MG63 (cell line): ENCODE data around the gene DHRS3. TPM values are rescaled to one million over a fixed set of nuclear protein-coding genes. Genes with fewer than 3 reads are reported as not detected.

ENCODE experiments used
- DNase-seq: peaks from one replicate; pipeline ENCODE4 v3.0.0-alpha.2; 2020
- H3K27me3 ChIP-seq: fragments of 250-450 bp; sonication (Bioruptor Pico); 2 replicates; pipeline ENCODE4 v1.5.1; 2020; ENCODE audit warnings: mild to moderate bottlenecking, moderate library complexity
- H3K36me3 ChIP-seq: fragments of 250-450 bp; sonication (Bioruptor Pico); 2 replicates; pipeline ENCODE4 v1.5.1; 2020; ENCODE audit warnings: mild to moderate bottlenecking, moderate library complexity
- H3K4me3 ChIP-seq: fragments of 250-450 bp; sonication (Bioruptor Pico); 2 replicates; pipeline ENCODE4 v1.5.1; 2020; ENCODE audit warnings: mild to moderate bottlenecking, moderate library complexity
- H3K9me3 ChIP-seq: fragments of 250-450 bp; sonication (Bioruptor Pico); 2 replicates; pipeline ENCODE4 v1.5.1; 2020; ENCODE audit warnings: mild to moderate bottlenecking, moderate library complexity
- total RNA-seq: library from RNA; depleted of rRNA; stranded (reverse); fragments of >200 nt; shearing (Covaris generic); gene quantifications from 2 replicates; pipeline ENCODE4 v1.2.3, GENCODE V29; 2014; ENCODE audit warnings: low replicate concordance

DHRS3 gene
- total RNA-seq, 1 experiment from 2014 or later, result 317 TPM

DNA sequence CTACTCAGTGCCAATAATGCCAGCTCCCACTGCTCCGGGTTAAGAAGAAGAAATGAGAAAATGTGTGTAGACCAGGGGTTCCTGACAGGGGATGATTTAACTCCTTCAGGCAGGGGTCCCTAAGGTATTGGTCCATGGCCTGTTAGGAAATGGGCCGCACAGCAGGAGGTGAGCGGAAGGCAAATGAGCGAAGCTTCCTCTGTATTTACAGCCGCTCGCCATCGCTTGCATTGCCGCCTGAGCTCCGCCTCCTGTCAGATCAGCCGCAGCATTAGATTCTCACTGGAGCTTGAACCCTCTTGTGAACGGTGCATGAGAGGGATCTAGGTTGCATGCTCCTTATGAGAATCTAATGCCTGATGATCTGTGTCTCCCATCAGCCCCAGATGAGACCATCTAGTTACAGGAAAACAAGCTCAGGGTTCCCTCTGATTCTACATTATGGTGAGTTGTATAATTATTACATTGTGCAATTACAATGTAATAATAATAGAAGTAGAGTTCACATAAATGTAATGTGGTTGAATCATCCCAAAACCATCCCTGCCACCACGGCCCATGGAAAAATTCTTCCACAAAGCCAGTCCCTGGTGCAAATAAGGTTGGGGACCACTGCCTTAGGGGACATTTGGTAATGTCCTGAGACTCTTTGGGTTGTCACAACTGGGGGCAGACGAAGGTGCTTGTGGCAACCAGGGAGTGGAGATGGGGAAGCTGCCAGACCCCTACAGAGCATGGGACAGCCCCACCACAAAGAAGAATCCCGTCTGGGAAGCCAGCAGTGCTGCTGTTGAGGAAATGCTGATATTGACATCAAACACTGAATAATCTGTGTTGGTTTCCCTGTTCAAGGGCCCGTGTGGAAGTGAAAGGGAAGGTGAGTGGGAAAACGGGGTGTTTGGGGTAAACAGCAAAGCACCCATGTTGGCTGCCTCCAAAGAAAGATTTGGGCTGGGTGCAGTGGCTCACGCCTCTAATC is 60.8 kb downstream of the DHRS3 start:
- no peaks in the 10 kb centered on the region for H3K36me3 ChIP-seq
- no peaks in the 10 kb centered on the region for H3K9me3 ChIP-seq
- no peak overlapping the region for H3K4me3 ChIP-seq
- no peaks in the 10 kb centered on the region for H3K27me3 ChIP-seq
- DNase-seq, result no peak

DNA sequence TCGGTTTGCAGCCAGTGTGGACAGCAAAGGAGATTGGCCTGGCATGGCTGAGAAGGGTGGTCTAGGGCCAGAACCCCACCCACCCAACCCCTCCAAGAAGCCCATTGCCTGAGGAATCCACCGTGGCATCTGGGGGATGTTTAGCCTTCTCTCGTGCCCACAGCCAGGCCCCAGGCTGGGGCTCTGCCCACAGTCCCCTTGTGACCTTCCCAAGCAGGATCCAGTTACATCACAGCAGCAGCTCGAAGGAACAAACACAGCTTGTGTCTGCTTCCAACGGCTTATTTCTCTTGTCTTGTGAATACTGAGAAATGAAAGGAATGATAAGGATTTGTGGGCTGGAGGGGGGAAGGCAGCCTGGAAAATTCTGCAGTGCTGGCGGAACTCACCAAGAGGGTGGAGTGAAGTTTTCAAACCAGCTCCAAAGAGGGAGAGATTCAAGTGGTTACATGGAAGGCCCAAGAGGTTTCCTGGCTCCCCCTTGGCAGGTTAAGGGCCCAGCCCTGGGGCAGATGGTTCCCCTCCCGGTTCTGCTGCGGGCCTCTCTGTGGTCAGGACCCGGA is 61.6 kb downstream of the DHRS3 start:
- Histone ChIP-seq H3K4me3 (no peak overlapping the region), H3K27me3 (no peaks in the 10 kb centered on the region), H3K36me3 (no peaks in the 10 kb centered on the region), H3K9me3 (no peaks in the 10 kb centered on the region)
- peak; percentile 86 for DNase-seq

DNA sequence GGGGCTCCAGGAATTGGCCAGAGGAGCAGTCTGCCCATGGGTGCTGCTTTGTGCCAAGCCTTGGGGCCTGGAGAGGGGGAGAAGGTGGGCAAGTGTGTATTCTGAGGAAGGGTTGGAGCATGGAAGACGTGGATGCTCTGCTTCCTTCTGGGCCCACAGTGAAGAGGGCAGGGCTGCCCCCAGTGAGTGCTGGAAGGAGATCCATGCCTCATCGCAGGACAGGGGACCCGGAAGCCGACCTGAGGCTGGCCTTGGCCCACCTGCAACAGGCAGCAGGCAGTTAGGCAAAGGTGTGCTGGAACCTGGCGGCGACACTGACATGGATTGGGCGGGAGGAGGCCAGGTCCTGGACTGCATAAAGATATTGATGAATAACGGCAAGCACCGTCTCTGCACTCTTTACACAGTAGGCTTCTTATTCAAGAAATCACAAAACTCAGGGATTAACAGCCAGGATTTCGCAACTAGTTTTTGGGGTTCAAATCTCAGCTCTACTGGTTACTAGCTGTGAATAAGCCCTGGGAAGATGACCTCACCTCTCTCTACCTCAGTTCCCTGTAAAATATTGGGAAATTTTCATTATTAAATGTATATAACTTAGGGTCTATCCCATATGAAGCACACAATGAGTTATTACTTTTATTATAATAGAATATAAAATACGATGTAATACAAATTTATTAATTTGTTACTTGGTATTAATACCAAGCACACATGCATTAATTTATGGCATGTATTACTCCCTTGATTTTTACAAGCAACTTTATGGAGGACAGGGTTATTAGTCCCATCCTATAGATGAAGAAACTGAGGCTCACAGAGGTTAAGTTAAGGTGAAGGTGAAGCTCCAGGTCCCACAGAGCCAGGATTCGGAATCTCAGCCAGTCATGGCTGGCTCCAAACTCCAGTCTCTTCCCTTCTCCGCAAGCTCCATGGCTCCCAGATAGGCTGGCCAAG is 62.3 kb downstream of the DHRS3 start:
- DNase-seq, result no peak
- no peaks in the 10 kb centered on the region for H3K27me3 ChIP-seq
- no peak overlapping the region for H3K4me3 ChIP-seq
- no peaks in the 10 kb centered on the region for H3K36me3 ChIP-seq
- H3K9me3 ChIP-seq, result no peaks in the 10 kb centered on the region

DNA sequence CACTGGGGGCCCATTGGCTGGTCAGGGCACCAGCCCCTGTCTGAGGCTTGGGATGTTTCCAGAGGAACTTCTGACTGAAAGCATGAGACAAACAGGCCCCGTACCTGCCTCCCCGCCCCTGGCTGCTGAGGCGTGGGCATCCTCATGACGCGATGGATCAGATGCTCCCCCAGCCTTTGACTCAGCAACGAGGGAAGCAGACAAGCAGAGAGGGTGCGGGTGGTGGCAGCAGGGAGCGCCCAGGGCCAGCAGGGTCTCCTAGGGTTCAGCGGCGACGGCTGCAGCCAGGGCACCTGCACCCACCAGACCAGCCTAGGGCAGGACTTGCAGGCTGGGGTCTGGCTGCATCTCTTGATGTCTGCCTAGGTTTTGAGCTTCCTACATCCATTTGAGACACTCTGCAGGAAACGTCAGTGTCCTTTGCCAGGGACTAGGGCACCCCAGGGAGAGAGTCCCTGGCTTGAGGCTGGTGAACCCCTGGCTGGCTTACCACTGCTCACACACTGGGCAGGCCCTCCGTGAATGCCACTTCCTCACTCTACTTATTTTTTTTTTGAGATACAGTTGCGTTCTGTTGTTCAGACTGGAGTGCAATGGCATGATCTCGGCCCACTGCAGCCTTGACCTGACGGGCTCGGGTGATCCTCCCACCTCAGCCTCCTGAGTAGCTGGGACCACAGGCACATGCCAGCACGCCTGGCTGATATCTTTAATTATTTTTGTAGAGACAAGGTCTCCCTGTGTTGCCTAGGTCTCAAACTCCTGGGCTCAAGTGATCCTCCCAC is 63.3 kb downstream of the DHRS3 start:
- Histone ChIP-seq H3K36me3 (no peaks in the 10 kb centered on the region), H3K9me3 (no peaks in the 10 kb centered on the region), H3K4me3 (no peak overlapping the region), H3K27me3 (no peaks in the 10 kb centered on the region)
- no peak for DNase-seq

DNA sequence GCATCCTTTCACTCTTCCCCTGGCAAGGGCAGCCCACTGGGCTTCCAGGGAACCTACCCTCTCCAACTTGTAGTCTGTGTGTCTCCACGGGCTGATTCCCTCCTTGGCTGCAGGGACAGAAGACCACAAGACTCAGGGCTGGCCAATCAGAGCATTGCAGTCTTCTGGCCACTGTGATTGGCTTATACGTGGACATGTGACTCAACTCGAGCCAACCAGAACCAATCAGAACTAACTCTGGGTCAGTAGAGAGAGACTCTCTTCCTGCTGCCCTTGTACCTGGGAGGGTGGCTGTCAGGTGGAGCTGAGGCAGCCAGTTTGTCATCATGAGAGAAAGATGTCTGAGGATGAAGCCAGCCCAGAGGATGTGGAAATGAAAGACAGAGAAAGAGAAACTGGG is 64.0 kb downstream of the DHRS3 start:
- H3K36me3 ChIP-seq, result no peaks in the 10 kb centered on the region
- peak; percentile 52 for DNase-seq
- no peaks in the 10 kb centered on the region for H3K27me3 ChIP-seq
- H3K9me3 ChIP-seq, result no peaks in the 10 kb centered on the region
- no peak overlapping the region for H3K4me3 ChIP-seq

DNA sequence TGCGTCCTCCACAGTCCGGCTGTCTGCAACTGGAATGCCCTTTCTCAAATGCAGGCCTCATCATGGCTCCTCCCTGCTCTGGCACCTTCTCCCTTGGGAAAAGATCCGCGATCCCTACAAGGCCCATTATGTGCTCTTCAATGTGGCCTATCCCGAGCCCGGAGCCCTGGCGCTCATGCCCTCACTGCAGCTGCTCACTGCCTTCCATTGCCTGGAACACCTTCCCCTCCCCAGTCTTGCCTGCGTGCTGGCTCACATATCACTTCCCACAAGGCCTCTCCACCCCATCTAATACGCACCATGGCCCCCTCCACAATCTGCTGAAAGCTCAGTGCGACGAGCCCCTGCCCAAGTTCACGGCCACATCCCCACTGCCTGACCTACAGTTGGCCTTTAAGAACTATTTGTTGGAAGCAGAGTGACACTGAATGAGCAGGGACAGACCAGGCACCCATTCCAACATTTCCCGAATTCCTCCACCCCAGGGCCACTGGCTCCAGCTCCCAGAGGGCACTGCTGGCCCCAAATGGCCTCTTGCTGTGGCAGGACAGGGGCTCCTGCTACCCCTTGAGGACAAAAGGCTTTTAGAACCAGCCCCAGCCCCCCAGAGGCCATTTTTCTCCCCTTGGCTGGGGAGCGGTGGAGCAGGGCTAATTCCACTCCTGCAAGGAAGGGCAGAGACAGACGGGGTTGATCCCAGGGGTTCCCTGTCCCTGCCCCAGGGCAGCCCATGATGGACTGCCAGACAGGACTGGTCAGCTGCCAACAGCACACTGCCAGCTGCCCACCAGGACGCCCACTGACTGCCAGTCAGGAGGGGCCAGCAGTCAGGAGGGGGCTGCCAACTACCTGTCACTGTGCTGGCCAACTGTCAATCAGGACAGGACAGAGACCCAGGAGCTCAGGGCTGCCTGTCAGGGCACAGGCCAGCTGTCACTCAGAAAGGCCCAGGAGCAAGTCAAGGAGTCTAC is 64.8 kb downstream of the DHRS3 start:
- Histone ChIP-seq H3K27me3 (no peaks in the 10 kb centered on the region), H3K4me3 (no peak overlapping the region), H3K9me3 (no peaks in the 10 kb centered on the region), H3K36me3 (no peaks in the 10 kb centered on the region)
- DNase-seq, result peak; percentile 43

DNA sequence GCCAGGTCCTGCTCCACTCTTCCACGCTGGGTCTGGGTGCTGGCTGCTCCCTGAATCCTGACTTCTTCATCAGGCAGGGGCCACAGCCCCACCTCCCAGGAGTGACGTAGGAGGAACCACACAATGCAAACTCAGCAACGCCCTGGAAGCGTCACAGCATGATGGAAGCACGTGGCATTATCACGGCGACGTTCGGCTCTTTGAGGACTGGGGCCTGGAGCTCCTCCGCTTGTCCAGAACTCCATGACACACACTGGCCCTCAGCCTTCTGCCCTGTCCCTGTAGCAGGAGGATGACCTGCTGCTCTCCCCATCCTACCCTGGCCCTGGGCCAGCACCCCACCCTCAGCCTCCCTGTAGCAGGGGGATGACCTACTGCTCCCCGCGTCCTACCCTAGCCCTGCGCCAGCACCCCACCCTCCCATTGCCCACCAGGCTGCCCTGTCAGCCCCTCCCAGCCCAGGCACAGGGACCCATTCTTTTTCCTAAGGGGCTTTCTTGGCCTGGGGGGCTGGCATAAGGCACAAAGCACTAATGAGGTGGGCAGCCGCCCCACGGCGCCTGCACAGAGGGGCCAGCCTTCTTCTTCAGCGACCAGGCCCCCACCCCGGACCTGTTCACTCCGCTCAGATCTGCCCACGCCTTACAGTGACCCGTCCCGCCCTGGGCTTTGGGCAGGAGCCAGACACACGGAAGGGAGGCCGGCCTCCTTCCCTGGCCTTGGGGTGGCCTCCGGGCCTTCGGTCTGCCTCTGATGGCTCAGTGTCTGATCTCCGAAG is 65.7 kb downstream of the DHRS3 start:
- no peak for DNase-seq
- Histone ChIP-seq H3K9me3 (no peaks in the 10 kb centered on the region), H3K27me3 (no peaks in the 10 kb centered on the region), H3K4me3 (no peak overlapping the region), H3K36me3 (no peaks in the 10 kb centered on the region)

DNA sequence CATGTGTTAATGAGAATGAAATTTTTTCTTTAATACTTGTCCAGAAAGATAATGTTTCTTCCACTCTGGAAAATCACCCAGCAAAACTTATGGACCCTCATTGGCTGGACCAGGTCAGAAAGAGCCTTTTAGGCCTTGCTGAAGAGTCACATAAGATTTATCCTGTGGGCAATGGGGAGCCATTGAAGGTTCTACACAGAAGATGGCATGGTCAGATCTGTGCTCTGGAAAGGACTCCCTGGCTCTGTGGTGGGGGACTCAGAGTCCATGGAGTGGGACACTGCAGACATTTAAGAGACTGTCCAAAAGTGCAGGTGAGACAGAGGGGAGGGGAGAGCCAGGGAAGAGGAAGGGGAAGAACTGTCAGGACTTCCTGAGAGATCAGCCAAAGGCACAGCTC is 66.4 kb downstream of the DHRS3 start:
- DNase-seq, result no peak
- Histone ChIP-seq H3K9me3 (no peaks in the 10 kb centered on the region), H3K4me3 (no peak overlapping the region), H3K36me3 (no peaks in the 10 kb centered on the region), H3K27me3 (no peaks in the 10 kb centered on the region)

DNA sequence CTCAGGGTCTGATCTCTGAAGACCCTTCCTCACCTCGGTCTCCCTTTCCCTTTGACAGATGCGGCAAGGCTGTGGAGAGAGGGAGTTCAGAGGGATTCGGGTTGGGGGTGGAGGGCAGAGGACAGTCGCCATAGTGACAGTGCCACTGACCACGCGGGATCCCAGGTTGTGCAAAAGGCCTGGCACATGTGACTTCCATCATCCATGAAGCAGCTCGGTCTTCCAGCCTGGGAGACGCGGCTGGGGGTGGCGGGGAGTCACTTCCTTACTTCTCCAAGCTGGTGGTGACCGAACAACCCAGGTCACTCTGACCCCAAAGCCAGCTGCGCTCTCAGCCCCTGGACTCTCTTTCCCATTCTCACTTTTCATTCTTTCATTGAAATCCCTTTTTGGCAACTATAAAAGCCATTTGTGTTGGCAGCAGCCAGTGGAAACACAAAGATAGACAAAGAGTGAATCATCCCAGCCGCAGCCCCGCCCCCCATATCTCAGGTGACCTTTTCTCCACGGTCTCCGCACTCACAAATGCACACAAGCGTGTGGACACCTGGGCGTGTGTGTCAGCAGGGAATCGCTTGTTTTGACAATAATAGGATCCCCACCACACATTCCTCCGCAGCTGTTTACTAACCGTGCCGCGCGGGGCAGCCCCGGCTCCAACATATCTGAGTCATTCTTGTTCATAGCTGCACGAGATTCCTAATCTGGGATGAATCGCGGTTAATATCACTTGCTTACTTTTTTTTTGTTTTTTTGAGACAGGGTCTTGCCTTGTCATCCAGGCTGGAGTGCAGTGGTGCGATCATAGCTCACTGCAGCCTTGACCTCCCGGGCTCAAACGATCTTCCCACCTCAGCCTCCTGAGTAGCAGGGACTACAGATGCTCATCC is 68.3 kb downstream of the DHRS3 start:
- H3K27me3 ChIP-seq, result no peaks in the 10 kb centered on the region
- no peaks in the 10 kb centered on the region for H3K9me3 ChIP-seq
- peak; percentile 96 for DNase-seq
- no peaks in the 10 kb centered on the region for H3K36me3 ChIP-seq
- no peak overlapping the region for H3K4me3 ChIP-seq

DNA sequence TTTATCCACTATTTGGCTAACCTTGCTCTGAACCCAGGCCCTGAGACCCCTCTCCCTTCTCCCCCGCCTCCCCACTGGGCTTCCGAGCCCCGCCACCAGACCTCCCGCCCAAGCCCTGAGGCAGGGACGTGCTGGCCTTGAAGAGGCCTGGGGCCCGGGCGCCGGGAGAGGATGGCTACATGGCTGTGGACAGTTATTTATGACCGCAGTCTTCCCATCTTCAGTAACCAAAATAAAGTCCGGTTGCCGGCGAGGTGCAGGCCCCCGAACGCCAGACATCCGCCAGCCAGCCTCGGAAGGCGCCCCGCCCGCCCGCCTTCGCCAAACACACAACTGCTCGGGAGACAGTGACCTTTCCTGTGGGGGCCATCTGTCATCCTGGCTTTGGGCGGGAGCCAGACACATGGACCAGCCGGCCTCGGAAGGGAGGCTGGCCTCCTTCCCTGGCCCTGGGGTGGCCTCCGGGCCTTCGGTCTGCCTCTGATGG is 69.0 kb downstream of the DHRS3 start:
- H3K9me3 ChIP-seq, result no peaks in the 10 kb centered on the region
- H3K36me3 ChIP-seq, result no peaks in the 10 kb centered on the region
- no peaks in the 10 kb centered on the region for H3K27me3 ChIP-seq
- no peak for DNase-seq
- no peak overlapping the region for H3K4me3 ChIP-seq

DNA sequence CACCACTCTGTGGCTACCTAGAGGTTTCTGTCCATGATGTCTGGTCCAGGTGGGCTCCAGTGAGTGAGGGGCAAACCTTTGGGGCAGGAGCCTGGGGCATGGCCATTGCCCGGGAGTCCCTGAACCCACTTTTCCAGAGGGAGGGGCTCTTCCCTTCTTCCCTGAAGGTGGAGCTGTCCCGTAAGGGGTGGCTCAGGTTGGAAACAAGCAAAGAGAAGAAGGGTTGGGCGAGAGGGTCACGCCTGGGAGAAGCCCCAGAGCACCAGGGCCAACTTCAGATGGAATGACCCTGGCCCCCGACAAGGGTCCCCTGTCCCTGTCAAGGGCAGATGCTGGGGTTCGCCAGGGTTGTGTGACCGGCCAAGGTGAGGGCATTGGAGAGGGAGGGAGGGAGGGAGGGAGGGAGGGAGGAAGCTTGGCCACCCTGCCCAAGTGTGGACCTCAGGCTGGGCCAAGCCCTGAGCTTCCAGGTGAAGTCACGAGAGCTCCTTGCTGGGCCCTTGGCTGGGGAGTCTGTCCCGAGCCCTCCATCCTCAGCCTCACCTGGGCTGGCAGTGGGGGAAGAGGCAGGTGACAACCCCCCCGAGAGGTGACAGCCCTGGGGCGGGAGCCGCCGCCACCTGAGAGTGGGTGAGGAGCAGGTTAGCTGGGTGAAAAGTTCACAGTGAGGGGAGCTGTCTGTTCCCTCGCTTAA is 69.6 kb downstream of the DHRS3 start:
- DNase-seq, result no peak
- Histone ChIP-seq H3K36me3 (no peaks in the 10 kb centered on the region), H3K4me3 (no peak overlapping the region), H3K9me3 (no peaks in the 10 kb centered on the region), H3K27me3 (no peaks in the 10 kb centered on the region)

DNA sequence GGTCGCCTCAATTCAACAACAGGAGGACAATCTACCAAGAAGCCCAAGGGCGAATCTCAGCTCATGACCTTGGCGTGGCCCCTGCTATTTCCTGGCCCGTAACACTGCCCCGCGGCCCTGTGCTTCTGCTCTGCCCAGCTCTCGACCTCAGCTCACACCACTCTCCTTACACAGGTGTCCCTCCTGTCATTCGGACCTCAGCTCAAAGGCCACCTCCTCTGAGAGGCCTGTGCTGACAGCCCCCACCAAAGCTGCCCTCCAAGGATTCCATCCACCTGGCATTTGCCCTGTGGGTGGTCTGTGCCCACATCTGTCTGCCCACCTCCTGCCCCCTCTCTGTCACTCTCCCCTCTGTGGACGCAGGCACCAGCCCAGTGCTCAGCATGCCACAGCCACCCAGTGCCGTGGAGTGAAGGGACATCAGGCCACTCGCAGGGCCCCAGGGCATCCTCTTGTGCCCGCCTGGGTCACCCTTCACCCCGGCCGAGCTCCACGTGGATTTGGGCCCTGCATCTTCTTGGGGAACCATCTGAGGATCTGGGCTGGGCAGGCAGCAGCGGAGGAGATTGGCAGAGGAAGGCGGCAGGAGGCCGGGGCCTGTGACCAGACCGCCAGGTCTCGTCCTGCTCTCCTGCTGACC is 70.3 kb downstream of the DHRS3 start:
- DNase-seq, result no peak
- H3K36me3 ChIP-seq, result no peaks in the 10 kb centered on the region
- H3K4me3 ChIP-seq, result no peak overlapping the region
- H3K27me3 ChIP-seq, result no peaks in the 10 kb centered on the region
- no peaks in the 10 kb centered on the region for H3K9me3 ChIP-seq
